Stimulated activated CD8-positive, alpha-beta memory T cell treated with anti-CD3 and anti-CD28 coated beads, Interleukin-7, amount 100 ng/mL, for 24 hours (primary cell): Measurements from ENCODE around the gene PBX3.

Experiments
- DNase-seq: peaks from one replicate; pipeline ENCODE4 v3.0.0-alpha.2; 2020; ENCODE audit warnings: low read depth

Gene PBX3

GRCh38 chr9:125747053-125747764, at the start of gene PBX3:
Gene PBX3, plus strand, starts transcription at chr9:125747373.
- DNase-seq, result no peak

- DNase-seq, result no peak
Measured at GRCh38 chr9:125699870-125700269, 47.3 kb upstream of the PBX3 start.

GRCh38 chr9:125700791-125701190, 46.4 kb upstream of the PBX3 start:
- no peak for DNase-seq

GRCh38 chr9:125701351-125701750, 45.8 kb upstream of the PBX3 start:
- no peak for DNase-seq

- no peak for DNase-seq
Measured at GRCh38 chr9:125703662-125704061, 43.5 kb upstream of the PBX3 start.

- DNase-seq, result no peak
Measured at GRCh38 chr9:125705893-125706292, 41.3 kb upstream of the PBX3 start.

- DNase-seq, result peak; percentile 89
Measured at GRCh38 chr9:125706651-125707471, 40.3 kb upstream of the PBX3 start, which contains the start of gene MAPKAP1. Gene MAPKAP1, minus strand, starts transcription at chr9:125707208. Its CDS starts 34,634 bp downstream, at chr9:125672574.

- DNase-seq, result no peak
Measured at GRCh38 chr9:125707472-125707804, 39.7 kb upstream of the PBX3 start.

GRCh38 chr9:125726456-125727132, 20.6 kb upstream of the PBX3 start:
- DNase-seq, result no peak

- DNase-seq, result no peak
Measured at GRCh38 chr9:125730168-125730567, 17.0 kb upstream of the PBX3 start.

- DNase-seq, result no peak
Measured at GRCh38 chr9:125732562-125732961, 14.6 kb upstream of the PBX3 start.

GRCh38 chr9:125739436-125739835, 7.7 kb upstream of the PBX3 start:
- DNase-seq, result no peak

- no peak for DNase-seq
Measured at GRCh38 chr9:125742657-125743056, 4.5 kb upstream of the PBX3 start.

- DNase-seq, result no peak
Measured at GRCh38 chr9:125743682-125744428, 3.3 kb upstream of the PBX3 start.

GRCh38 chr9:125744616-125745015, 2.6 kb upstream of the PBX3 start:
- no peak for DNase-seq

GRCh38 chr9:125745018-125745417, 2.2 kb upstream of the PBX3 start:
- DNase-seq, result no peak

GRCh38 chr9:125745682-125746016, 1.5 kb upstream of the PBX3 start:
- DNase-seq, result no peak

GRCh38 chr9:125746017-125746773, 978 bp upstream of the PBX3 start:
- peak; percentile 86 for DNase-seq

GRCh38 chr9:125746774-125747052, 460 bp upstream of the PBX3 start:
- no peak for DNase-seq

GRCh38 chr9:125747765-125748445, 732 bp downstream of the PBX3 start:
- no peak for DNase-seq

GRCh38 chr9:125748446-125749099, 1.4 kb downstream of the PBX3 start:
- no peak for DNase-seq
